GM21381 (cell line): ENCODE data around the gene TAPBP.

Source experiments
- ATAC-seq: cut with Tn5 transposase; IDR thresholded peaks from one replicate; pipeline ENCODE4 v1.9.1; 2021; ENCODE audit warnings: mild to moderate bottlenecking, moderate library complexity; ENCODE audit not compliant: unreplicated experiment

TAPBP gene

GRCh38 chr6:33249732-33250630 lies 63.9 kb downstream of the TAPBP start:
- ATAC-seq: no peak
